Suprapubic skin (tissue), 4 donors: Measurements from ENCODE around the gene NOP14. TPM values are rescaled to one million over a fixed set of nuclear protein-coding genes. Genes with fewer than 3 reads are reported as not detected.

Experiments used
- DNase-seq, 2 donors: peaks; one replicate each; pipeline ENCODE4 v3.0.0-alpha.2; 2019; ENCODE audit warnings: low spot score in 2 of 2
- H3K27ac ChIP-seq: fragments of 200-600 bp; sonication (generic); one replicate; pipeline ENCODE4 v1.5.1; 2019
- H3K27me3 ChIP-seq: fragments of 200-600 bp; sonication (generic); one replicate; pipeline ENCODE4 v1.5.1; 2019
- H3K36me3 ChIP-seq: fragments of 200-600 bp; sonication (generic); one replicate; pipeline ENCODE4 v1.5.1; 2019
- H3K4me1 ChIP-seq: fragments of 200-600 bp; sonication (generic); one replicate; pipeline ENCODE4 v1.5.1; 2019
- H3K4me3 ChIP-seq: fragments of 200-600 bp; sonication (generic); one replicate; pipeline ENCODE4 v1.5.1; 2019; ENCODE audit warnings: mild to moderate bottlenecking
- H3K9me3 ChIP-seq: fragments of 200-600 bp; sonication (generic); one replicate; pipeline ENCODE4 v1.5.1; 2019
- CTCF ChIP-seq, 2 donors: fragments of 200-600 bp in 1 of 2; fragments of 450-650 bp in 1 of 2; sonication (generic) in 1 of 2; IDR thresholded peaks; one replicate each; pipeline ENCODE4 v1.5.1; 2016 to 2019; ENCODE audit warnings: antibody characterized with exemption in 2 of 2, mild to moderate bottlenecking in 1 of 2, moderate library complexity in 1 of 2
- EP300 ChIP-seq: sonication (generic); formaldehyde crosslinking; IDR thresholded peaks from one replicate; pipeline ENCODE4 v1.6.1; 2017; ENCODE audit warnings: antibody characterized with exemption
- POLR2A ChIP-seq, 2 donors: fragments of 450-650 bp; IDR thresholded peaks; one replicate each; pipeline ENCODE4 v1.6.1; 2017; ENCODE audit warnings: antibody characterized with exemption in 2 of 2, mild to moderate bottlenecking in 2 of 2, moderate library complexity in 2 of 2
- POLR2AphosphoS5 ChIP-seq, 3 donors: sonication (generic); formaldehyde crosslinking; IDR thresholded peaks; one replicate each; pipeline ENCODE4 v1.6.1; 2017; ENCODE audit warnings: antibody characterized with exemption in 3 of 3
- WGBS: methylation state at CpG from one replicate; pipeline ENCODE4 v1.1.5; 2018; 5-methylcytosine and 5-hydroxymethylcytosine counted together
- total RNA-seq, 4 donors: library from RNA; depleted of rRNA; stranded (reverse); fragments of >200 nt; gene quantifications; one replicate each; pipeline ENCODE4 v1.1.0, GENCODE V29; 2016

The NOP14 gene
- total RNA-seq, 4 donors from 2014 or later, result 23.4 to 30.8 (median 27.1) TPM

GRCh38 chr4:2891294-2891693 is 71.9 kb downstream of the NOP14 start:
- TF ChIP-seq EP300 (no peak), POLR2AphosphoS5 (IDR thresholded peaks at IDR 0.05) (no peak), CTCF (IDR thresholded peaks at IDR 0.05) (no peak), POLR2A (IDR thresholded peaks at IDR 0.05) (no peak)
- H3K9me3 ChIP-seq, result no peaks in the 10 kb centered on the region
- H3K36me3 ChIP-seq, result peaks cover 35% of the 10 kb centered on the region
- no peak overlapping the region for H3K4me3 ChIP-seq
- 81% methylated on average over 5 of the region's 5 CpGs for WGBS
- H3K27ac ChIP-seq, result no peak overlapping the region
- DNase-seq, result no peak
- H3K4me1 ChIP-seq, result peaks cover 3% of the 10 kb centered on the region
- no peaks in the 10 kb centered on the region for H3K27me3 ChIP-seq

DNA sequence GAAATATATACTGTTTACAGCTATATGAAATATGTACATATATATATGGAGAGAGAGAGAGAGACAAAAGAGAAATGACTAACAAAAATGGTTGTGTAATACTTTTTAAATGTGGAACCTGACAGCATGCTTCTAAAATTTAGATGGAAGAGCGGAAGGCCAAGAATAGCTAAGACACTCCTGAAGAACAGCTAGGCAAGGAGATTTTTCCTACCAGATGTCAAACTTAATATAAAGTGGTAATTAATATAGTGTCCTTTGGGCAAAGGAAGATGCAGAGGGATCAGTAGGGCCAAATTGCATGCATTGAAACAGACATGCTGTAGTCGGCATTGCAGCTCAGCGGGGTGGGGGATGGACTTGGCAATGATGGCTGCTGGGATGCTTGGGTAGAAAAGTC is 74.3 kb downstream of the NOP14 start:
- WGBS, result 80% methylated on average over 3 of the region's 3 CpGs
- no peak overlapping the region for H3K4me3 ChIP-seq
- H3K27ac ChIP-seq, result no peak overlapping the region
- no peaks in the 10 kb centered on the region for H3K27me3 ChIP-seq
- H3K9me3 ChIP-seq, result no peaks in the 10 kb centered on the region
- H3K4me1 ChIP-seq, result peaks cover 3% of the 10 kb centered on the region
- no peak for DNase-seq
- TF ChIP-seq POLR2AphosphoS5 (IDR thresholded peaks at IDR 0.05), result no peak
- TF ChIP-seq CTCF (IDR thresholded peaks at IDR 0.05), result no peak
- TF ChIP-seq EP300, result no peak
- TF ChIP-seq POLR2A (IDR thresholded peaks at IDR 0.05), result no peak
- H3K36me3 ChIP-seq, result peaks cover 33% of the 10 kb centered on the region

Other genes with a start within 250 kb of the NOP14 start
- gene TNIP2, start 207.1 kb downstream of the NOP14 start, total RNA-seq, result 10 to 100 TPM; 21.8 to 36.0 (median 30.8) TPM
- gene SH3BP2, start 170.3 kb downstream of the NOP14 start, total RNA-seq, result 100 to 1,000 TPM; 116 to 709 (median 162) TPM
- 100 to 1,000 TPM; 122 to 299 (median 196) TPM for gene ADD1, start 119.6 kb downstream of the NOP14 start, total RNA-seq
- gene GRK4, start 165 bp upstream of the NOP14 start, total RNA-seq, result 1 to 10 TPM; 3.3 to 8.0 (median 4.6) TPM
- not detected for gene HTT-AS, start 111.1 kb upstream of the NOP14 start, total RNA-seq
- 100 to 1,000 TPM in 1 of 4 donors, 10 to 100 TPM in 3; 50.1 to 192 (median 81.0) TPM for gene HTT, start 111.3 kb upstream of the NOP14 start, total RNA-seq